Measurements from ENCODE around the gene GOLGB1. TPM values are rescaled to one million over a fixed set of nuclear protein-coding genes. Genes with fewer than 3 reads are reported as not detected.

The GOLGB1 gene
- total and polyA plus RNA-seq, 2 experiments from 2014 or later: 40.2 to 70.2 TPM

DNA sequence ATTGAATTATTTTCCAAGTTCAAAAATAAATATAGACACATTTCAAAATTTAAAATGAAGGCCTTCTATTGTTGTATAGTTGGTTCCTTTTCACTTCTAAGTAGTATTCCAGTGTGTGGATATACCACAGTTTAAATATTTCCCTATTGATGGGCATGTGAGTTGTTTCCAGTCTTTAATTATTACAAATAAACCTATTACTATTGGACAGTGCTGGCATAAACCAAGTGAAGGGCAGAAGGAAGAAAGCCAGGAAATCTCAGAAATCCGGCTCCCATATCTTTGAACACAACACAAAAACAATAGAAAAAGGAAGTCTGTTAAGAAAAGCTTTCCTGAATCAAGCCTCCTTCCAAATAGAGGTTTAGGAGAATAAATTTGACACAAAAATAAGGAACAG, 26.1 kb downstream of the GOLGB1 start:
- Histone ChIP-seq H3K4me3 (no peak overlapping the region), H3K27ac (no peak overlapping the region), H3K9me2 (replicated peaks; ENCODE audit: insufficient read depth) (no peaks in the 10 kb centered on the region), H2AFZ (no peak overlapping the region), H3K9me3 (ENCODE audit: low read depth) (no peaks in the 10 kb centered on the region), H3K4me2 (no peak overlapping the region), H3K27me3 (no peaks in the 10 kb centered on the region), H4K20me1 (ENCODE audit: insufficient read depth, poor library complexity, severe bottlenecking) (no peaks in the 10 kb centered on the region), H3K4me1 (ENCODE audit: insufficient read depth) (no peaks in the 10 kb centered on the region), H3K79me2 (no peaks in the 10 kb centered on the region), H3K36me3 (replicated peaks; ENCODE audit: insufficient read depth, low read depth) (peaks cover 23% of the 10 kb centered on the region)
- TF ChIP-seq EZH2phosphoT487 (IDR thresholded peaks at IDR 0.05; ENCODE audit: low read depth, severe bottlenecking, unreplicated experiment) (no peak), EZH2 (IDR thresholded peaks at IDR 0.05; ENCODE audit: borderline replicate concordance) (no peak)
- TF ChIP-seq, protein P1, sequence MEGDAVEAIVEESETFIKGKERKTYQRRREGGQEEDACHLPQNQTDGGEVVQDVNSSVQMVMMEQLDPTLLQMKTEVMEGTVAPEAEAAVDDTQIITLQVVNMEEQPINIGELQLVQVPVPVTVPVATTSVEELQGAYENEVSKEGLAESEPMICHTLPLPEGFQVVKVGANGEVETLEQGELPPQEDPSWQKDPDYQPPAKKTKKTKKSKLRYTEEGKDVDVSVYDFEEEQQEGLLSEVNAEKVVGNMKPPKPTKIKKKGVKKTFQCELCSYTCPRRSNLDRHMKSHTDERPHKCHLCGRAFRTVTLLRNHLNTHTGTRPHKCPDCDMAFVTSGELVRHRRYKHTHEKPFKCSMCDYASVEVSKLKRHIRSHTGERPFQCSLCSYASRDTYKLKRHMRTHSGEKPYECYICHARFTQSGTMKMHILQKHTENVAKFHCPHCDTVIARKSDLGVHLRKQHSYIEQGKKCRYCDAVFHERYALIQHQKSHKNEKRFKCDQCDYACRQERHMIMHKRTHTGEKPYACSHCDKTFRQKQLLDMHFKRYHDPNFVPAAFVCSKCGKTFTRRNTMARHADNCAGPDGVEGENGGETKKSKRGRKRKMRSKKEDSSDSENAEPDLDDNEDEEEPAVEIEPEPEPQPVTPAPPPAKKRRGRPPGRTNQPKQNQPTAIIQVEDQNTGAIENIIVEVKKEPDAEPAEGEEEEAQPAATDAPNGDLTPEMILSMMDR (IDR thresholded peaks at IDR 0.05; ENCODE audit: poor library complexity): no peak
- DNase-seq (ENCODE audit: low spot score): no peak
- 96% methylated on average over 1 of the region's 1 CpG for WGBS (ENCODE audit: low lambda C conversion rate, missing lambda C conversion rate)

DNA sequence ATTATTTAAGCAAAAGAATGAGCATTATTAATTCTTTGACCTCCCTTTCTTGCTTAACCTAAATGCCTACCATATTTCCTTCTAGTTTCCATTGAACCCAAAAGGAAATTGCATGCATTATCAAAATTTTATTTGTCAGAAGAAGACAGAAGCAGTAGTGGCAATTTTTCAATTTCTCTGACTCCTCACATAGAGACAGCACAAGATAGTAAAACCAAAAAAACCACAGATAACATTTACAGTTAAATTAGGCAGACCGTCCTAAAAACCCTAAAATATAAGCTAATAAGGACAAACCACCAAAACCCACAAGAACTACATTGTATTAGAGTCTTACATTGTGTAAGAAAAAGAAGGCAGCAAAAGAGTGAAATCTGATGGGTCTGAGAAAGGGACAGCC, 27.1 kb downstream of the GOLGB1 start:
- no peak for DNase-seq (ENCODE audit: low spot score)
- Histone ChIP-seq H3K4me3 (no peak overlapping the region), H3K9me3 (ENCODE audit: low read depth) (no peaks in the 10 kb centered on the region), H3K4me2 (no peak overlapping the region), H3K36me3 (replicated peaks; ENCODE audit: insufficient read depth, low read depth) (peaks cover 23% of the 10 kb centered on the region), H4K20me1 (ENCODE audit: insufficient read depth, poor library complexity, severe bottlenecking) (no peaks in the 10 kb centered on the region), H3K9me2 (replicated peaks; ENCODE audit: insufficient read depth) (no peaks in the 10 kb centered on the region), H3K27ac (no peak overlapping the region), H3K79me2 (no peaks in the 10 kb centered on the region), H3K27me3 (no peaks in the 10 kb centered on the region), H3K4me1 (ENCODE audit: insufficient read depth) (no peaks in the 10 kb centered on the region), H2AFZ (no peak overlapping the region)
- WGBS (ENCODE audit: low lambda C conversion rate, missing lambda C conversion rate): 100% methylated on average over 1 of the region's 1 CpG
- TF ChIP-seq, protein P1 (IDR thresholded peaks at IDR 0.05; ENCODE audit: poor library complexity): no peak
- TF ChIP-seq EZH2phosphoT487 (IDR thresholded peaks at IDR 0.05; ENCODE audit: low read depth, severe bottlenecking, unreplicated experiment) (no peak), EZH2 (IDR thresholded peaks at IDR 0.05; ENCODE audit: borderline replicate concordance) (no peak)

DNA sequence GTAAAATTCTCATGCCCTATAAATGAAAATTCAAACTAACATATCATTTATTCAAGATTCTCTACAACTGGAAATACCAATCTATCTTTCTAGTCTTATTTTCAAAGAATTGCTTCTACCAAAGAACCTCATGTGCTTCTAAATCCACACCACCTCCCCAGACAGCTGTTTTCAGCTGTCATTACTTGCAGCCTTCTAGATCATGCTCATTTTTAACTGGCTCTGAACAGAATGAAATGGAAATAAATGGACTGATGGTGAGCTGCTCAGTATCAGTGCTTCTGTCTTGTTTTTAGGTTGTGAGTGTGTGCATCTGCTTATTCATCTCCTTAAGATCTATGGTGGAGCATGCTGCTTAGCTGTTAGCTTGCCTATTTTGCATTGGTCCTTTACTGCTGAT, 29.4 kb downstream of the GOLGB1 start:
- no peaks in the 10 kb centered on the region for H3K27me3 ChIP-seq
- no peak for DNase-seq (ENCODE audit: low spot score)
- no peak overlapping the region for H3K4me3 ChIP-seq
- no peaks in the 10 kb centered on the region for H3K9me3 ChIP-seq (ENCODE audit: low read depth)
- H3K4me1 ChIP-seq (ENCODE audit: insufficient read depth): no peaks in the 10 kb centered on the region
- H2AFZ ChIP-seq: no peak overlapping the region
- H3K36me3 ChIP-seq (replicated peaks; ENCODE audit: insufficient read depth, low read depth): peaks cover 19% of the 10 kb centered on the region
- no peak overlapping the region for H3K4me2 ChIP-seq
- no peaks in the 10 kb centered on the region for H4K20me1 ChIP-seq (ENCODE audit: insufficient read depth, poor library complexity, severe bottlenecking)
- no peaks in the 10 kb centered on the region for H3K9me2 ChIP-seq (replicated peaks; ENCODE audit: insufficient read depth)
- TF ChIP-seq EZH2 (IDR thresholded peaks at IDR 0.05; ENCODE audit: borderline replicate concordance): no peak
- TF ChIP-seq, protein P1 (IDR thresholded peaks at IDR 0.05; ENCODE audit: poor library complexity): no peak
- TF ChIP-seq EZH2phosphoT487 (IDR thresholded peaks at IDR 0.05; ENCODE audit: low read depth, severe bottlenecking, unreplicated experiment): no peak
- H3K27ac ChIP-seq: no peak overlapping the region
- H3K79me2 ChIP-seq: no peaks in the 10 kb centered on the region

DNA sequence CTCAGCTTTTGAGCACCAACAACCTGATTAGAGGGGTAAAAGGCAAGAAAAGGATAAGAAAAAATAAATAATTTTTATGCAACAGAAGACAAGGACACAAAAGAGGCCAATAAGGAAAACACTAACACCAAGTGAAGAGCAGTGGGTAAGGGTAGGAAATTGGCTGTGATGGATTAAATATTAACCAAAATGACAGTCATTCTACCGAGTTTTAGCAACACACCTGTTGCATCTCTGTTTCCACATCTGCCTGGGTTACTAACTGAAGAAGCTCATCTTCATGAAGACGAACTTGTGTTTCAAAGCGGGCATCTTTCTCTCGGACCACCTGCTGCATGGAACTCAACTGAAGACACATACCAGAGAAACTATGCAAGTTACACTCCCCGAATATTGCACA, 30.1 kb downstream of the GOLGB1 start:
- WGBS (ENCODE audit: low lambda C conversion rate, missing lambda C conversion rate): 85% methylated on average over 5 of the region's 5 CpGs
- TF ChIP-seq EZH2phosphoT487 (IDR thresholded peaks at IDR 0.05; ENCODE audit: low read depth, severe bottlenecking, unreplicated experiment): no peak
- TF ChIP-seq EZH2 (IDR thresholded peaks at IDR 0.05; ENCODE audit: borderline replicate concordance): no peak
- TF ChIP-seq, protein P1 (IDR thresholded peaks at IDR 0.05; ENCODE audit: poor library complexity): no peak

More for the DNA sequence above, 30.1 kb downstream of the GOLGB1 start:
- Histone ChIP-seq H2AFZ (no peak overlapping the region), H3K36me3 (replicated peaks; ENCODE audit: insufficient read depth, low read depth) (peaks cover 22% of the 10 kb centered on the region), H3K79me2 (no peaks in the 10 kb centered on the region), H4K20me1 (ENCODE audit: insufficient read depth, poor library complexity, severe bottlenecking) (no peaks in the 10 kb centered on the region), H3K4me2 (no peak overlapping the region), H3K9me3 (ENCODE audit: low read depth) (no peaks in the 10 kb centered on the region), H3K27ac (no peak overlapping the region), H3K27me3 (no peaks in the 10 kb centered on the region), H3K4me3 (no peak overlapping the region), H3K9me2 (replicated peaks; ENCODE audit: insufficient read depth) (no peaks in the 10 kb centered on the region), H3K4me1 (ENCODE audit: insufficient read depth) (no peaks in the 10 kb centered on the region)
- no peak for DNase-seq (ENCODE audit: low spot score)
